Measurements from ENCODE around the gene PSENEN. TPM values are rescaled to one million over a fixed set of nuclear protein-coding genes. Genes with fewer than 3 reads are reported as not detected.

The PSENEN gene
- 36.2 to 53.8 TPM (median 49.7 TPM) in 3 replicates for polyA plus RNA-seq
- 3.1 TPM for polyA plus RNA-seq (2011; ENCODE audit: low read depth)
- polyA plus RNA-seq (2011; cell fraction: cytosol; rRNA removed) = 49.4 and 58.2 TPM in 2 replicates
- 36.8 and 56.0 TPM in 2 replicates for polyA plus RNA-seq (2011; cell fraction: nucleus; rRNA removed)
- 70.6 and 72.7 TPM in 2 replicates for polyA plus RNA-seq (2012; ENCODE audit: low replicate concordance)
- 33.1 to 60.8 TPM (median 41.5 TPM) in 3 replicates for polyA minus RNA-seq
- polyA minus RNA-seq (2011; cell fraction: cytosol; rRNA and poly(A)+ RNA removed) = 14.2 TPM
- polyA minus RNA-seq (2011; cell fraction: nucleus; rRNA and poly(A)+ RNA removed) = 13.9 and 15.4 TPM in 2 replicates

DNA sequence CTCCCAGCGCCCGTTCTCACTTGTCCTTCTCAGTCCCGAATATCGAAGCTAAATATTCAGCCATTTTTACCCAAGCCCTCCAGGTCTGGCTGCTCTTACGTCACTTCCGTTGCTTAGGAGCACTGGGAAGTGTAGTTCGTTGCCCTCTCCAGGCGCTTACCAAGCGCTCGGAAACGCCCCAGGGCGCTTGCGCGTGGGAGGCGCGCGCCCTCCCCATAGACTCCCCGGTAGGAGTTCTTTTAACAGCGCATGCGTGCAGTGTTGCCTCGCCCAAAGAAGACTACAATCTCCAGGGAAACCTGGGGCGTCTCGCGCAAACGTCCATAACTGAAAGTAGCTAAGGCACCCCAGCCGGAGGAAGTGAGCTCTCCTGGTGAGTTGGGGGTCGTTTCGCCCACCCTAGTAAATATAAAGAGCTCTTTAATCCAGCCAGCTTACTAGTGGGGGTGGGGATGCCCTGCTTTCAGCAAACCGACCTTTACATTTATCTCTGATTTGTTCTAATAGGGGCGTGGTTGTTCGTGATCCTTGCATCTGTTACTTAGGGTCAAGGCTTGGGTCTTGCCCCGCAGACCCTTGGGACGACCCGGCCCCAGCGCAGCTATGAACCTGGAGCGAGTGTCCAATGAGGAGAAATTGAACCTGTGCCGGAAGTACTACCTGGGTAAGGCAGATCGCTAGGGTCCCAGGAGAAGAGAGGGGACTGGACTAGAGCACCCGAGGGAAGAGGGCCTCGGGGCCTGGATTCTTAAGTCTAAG lies at the start of gene PSENEN, which contains the start of gene U2AF1L4:
Gene PSENEN, plus strand, starts transcription at position 324 of the 759 bp plus-strand sequence. Its CDS starts 280 bp downstream, at position 604.
Gene U2AF1L4, minus strand, starts transcription at position 91 of the 759 bp plus-strand sequence. Its CDS starts 27 bp downstream, at position 64.
- H2AFZ ChIP-seq (ENCODE audit: control insufficient read depth, low read length) = peak within 1 kb of the TSS; percentile 87
- DNase-seq (ENCODE audit: low read depth, low spot score) (peak; percentile 96), FAIRE-seq (peak; percentile 68)
- no peaks in the 10 kb centered on the region for H4K20me1 ChIP-seq (ENCODE audit: control insufficient read depth, extremely low read depth, insufficient read depth, low read length)
- peak within 1 kb of the TSS; percentile 94 for H3K27ac ChIP-seq (ENCODE audit: control insufficient read depth, insufficient read depth, low read length)
- peaks cover 30% of the 10 kb centered on the region for H3K79me2 ChIP-seq (ENCODE audit: control insufficient read depth, insufficient read depth, low read length)
- peaks cover 6 to 10% of the 10 kb centered on the region in 2 experiments for H3K36me3 ChIP-seq (ENCODE audit: control insufficient read depth in 2 of 2, extremely low read depth in 1 of 2, insufficient read depth in 2 of 2, low read length in 2 of 2)
- H3K9ac ChIP-seq (ENCODE audit: control insufficient read depth, extremely low read depth, insufficient read depth, low read length) = peak within 1 kb of the TSS; percentile 93
- no peaks in the 10 kb centered on the region for H3K9me3 ChIP-seq (ENCODE audit: control insufficient read depth, low read depth, low read length)
- H3K9me1 ChIP-seq (ENCODE audit: control insufficient read depth, extremely low read depth, insufficient read depth, low read length) = no peaks in the 10 kb centered on the region
- dilution Hi-C loops (cut with MboI; ENCODE audit: extremely low pct_ligation_motif_present, low sequenced_read_pairs) = no loop called here
- H3K4me3 ChIP-seq (ENCODE audit: control insufficient read depth in 2 of 3, extremely low read depth in 1 of 3, insufficient read depth in 2 of 3, low read depth in 1 of 3, low read length in 3 of 3) = peak within 1 kb of the TSS; percentile 65 to 100 (median 98)
- TF ChIP-seq EZH2 (IDR thresholded peaks at IDR 0.05; ENCODE audit: low read length) (no peak), CTCF (optimal IDR thresholded peaks at IDR 0.05 in 1 of 3, IDR thresholded peaks at IDR 0.05 in 1 of 3, conservative IDR thresholded peaks at IDR 0.05 in 1 of 3; ENCODE audit: extremely low read depth in 1 of 3, insufficient read depth in 2 of 3, low read length in 3 of 3) (no peak)
- H3K27me3 ChIP-seq (ENCODE audit: control insufficient read depth, extremely low read depth, insufficient read depth, low read length) = no peaks in the 10 kb centered on the region
- peak within 1 kb of the TSS; percentile 92 for H3K4me2 ChIP-seq (ENCODE audit: control insufficient read depth, extremely low read depth, insufficient read depth, low read depth, low read length)
- peaks cover 30% of the 10 kb centered on the region for H3K4me1 ChIP-seq (ENCODE audit: control insufficient read depth, extremely low read depth, insufficient read depth, low read length)

GRCh38 chr19:35695895-35696422 lies 49.5 kb upstream of the PSENEN start:
- Histone ChIP-seq H3K4me2 (ENCODE audit: control insufficient read depth, extremely low read depth, insufficient read depth, low read depth, low read length) (no peak overlapping the region), H3K27ac (ENCODE audit: control insufficient read depth, insufficient read depth, low read length) (no peak overlapping the region), H3K36me3 (ENCODE audit: control insufficient read depth in 2 of 2, extremely low read depth in 1 of 2, insufficient read depth in 2 of 2, low read length in 2 of 2) (no peaks in the 10 kb centered on the region), H3K4me3 (ENCODE audit: control insufficient read depth in 2 of 3, extremely low read depth in 1 of 3, insufficient read depth in 2 of 3, low read depth in 1 of 3, low read length in 3 of 3) (no peak overlapping the region), H3K4me1 (ENCODE audit: control insufficient read depth, extremely low read depth, insufficient read depth, low read length) (no peaks in the 10 kb centered on the region), H3K27me3 (ENCODE audit: control insufficient read depth, extremely low read depth, insufficient read depth, low read length) (no peaks in the 10 kb centered on the region), H4K20me1 (ENCODE audit: control insufficient read depth, extremely low read depth, insufficient read depth, low read length) (no peaks in the 10 kb centered on the region), H3K79me2 (ENCODE audit: control insufficient read depth, insufficient read depth, low read length) (no peaks in the 10 kb centered on the region), H2AFZ (ENCODE audit: control insufficient read depth, low read length) (no peak overlapping the region), H3K9me1 (ENCODE audit: control insufficient read depth, extremely low read depth, insufficient read depth, low read length) (no peaks in the 10 kb centered on the region), H3K9me3 (ENCODE audit: control insufficient read depth, low read depth, low read length) (no peaks in the 10 kb centered on the region), H3K9ac (ENCODE audit: control insufficient read depth, extremely low read depth, insufficient read depth, low read length) (no peak overlapping the region)
- FAIRE-seq (no peak), DNase-seq (ENCODE audit: low read depth, low spot score) (no peak)
- dilution Hi-C loops (cut with MboI; ENCODE audit: extremely low pct_ligation_motif_present, low sequenced_read_pairs) = no loop called here
- TF ChIP-seq CTCF (optimal IDR thresholded peaks at IDR 0.05 in 1 of 3, IDR thresholded peaks at IDR 0.05 in 1 of 3, conservative IDR thresholded peaks at IDR 0.05 in 1 of 3; ENCODE audit: extremely low read depth in 1 of 3, insufficient read depth in 2 of 3, low read length in 3 of 3) = no peak

Measured in keratinocyte (primary cell).